SU-DHL-6 (cell line): ENCODE results near the gene SOX6.

Source experiments
- H2AFZ ChIP-seq: fragments of 200-600 bp; sonication (generic); 2 replicates; pipeline ENCODE4 v1.6.1; 2014; ENCODE audit warnings: low read depth, mild to moderate bottlenecking, moderate library complexity, mixed read lengths, antibody characterized with exemption, low read length; ENCODE audit not compliant: severe bottlenecking
- H3F3A ChIP-seq: fragments of 200-600 bp; shearing (Covaris generic); 2 replicates; pipeline ENCODE4 v1.6.0; 2016; ENCODE audit warnings: antibody characterized with exemption, mild to moderate bottlenecking; ENCODE audit not compliant: insufficient read depth
- H3K27ac ChIP-seq: fragments of 200-600 bp; sonication (generic); 2 replicates; pipeline ENCODE4 v1.5.1; 2016; ENCODE audit warnings: low read depth, mild to moderate bottlenecking, low read length, moderate library complexity, mixed read lengths
- H3K27me3 ChIP-seq: fragments of 200-600 bp; sonication (generic), shearing (Covaris generic); 2 replicates; pipeline ENCODE4 v1.6.0; 2014; ENCODE audit warnings: mild to moderate bottlenecking, low read length
- H3K36me3 ChIP-seq: fragments of 200-600 bp; sonication (generic); 2 replicates; pipeline ENCODE4 v1.6.1; 2014; ENCODE audit warnings: mild to moderate bottlenecking, low read length, mixed read lengths
- H3K4me2 ChIP-seq: fragments of 300-600, 200-600 bp; shearing (Covaris generic), sonication (generic); 2 replicates; pipeline ENCODE4 v1.6.0; 2014; ENCODE audit warnings: low read length, low read depth, mild to moderate bottlenecking; ENCODE audit not compliant: poor library complexity, severe bottlenecking
- H3K4me3 ChIP-seq: fragments of 200-600 bp; sonication (generic); 2 replicates; pipeline ENCODE4 v1.5.1; 2014; ENCODE audit warnings: antibody characterized with exemption, low read length, mild to moderate bottlenecking, mixed read lengths; ENCODE audit not compliant: insufficient read depth, poor library complexity, severe bottlenecking
- H3K79me2 ChIP-seq: fragments of 200-600 bp; sonication (generic); 2 replicates; pipeline ENCODE4 v1.6.1; 2014; ENCODE audit warnings: mild to moderate bottlenecking, low read length, moderate library complexity; ENCODE audit not compliant: insufficient read depth
- H3K9ac ChIP-seq: fragments of 200-600 bp; sonication (generic); 2 replicates; pipeline ENCODE4 v1.7.0; 2014; ENCODE audit warnings: mild to moderate bottlenecking, low read length
- H3K9me2 ChIP-seq: fragments of 200-600 bp; sonication (generic); replicated peaks from 2 replicates; pipeline ENCODE4 v1.6.1; 2014; ENCODE audit warnings: low read length; ENCODE audit not compliant: insufficient read depth
- H3K9me3 ChIP-seq: fragments of 200-600 bp; sonication (generic); 2 replicates; pipeline ENCODE4 v1.6.1; 2014; ENCODE audit warnings: low read length, mixed read lengths; ENCODE audit not compliant: insufficient read depth
- H4K20me1 ChIP-seq: fragments of 200-600 bp; sonication (generic); 2 replicates; pipeline ENCODE4 v1.6.1; 2014; ENCODE audit warnings: low read depth, mild to moderate bottlenecking, antibody characterized with exemption, low read length, moderate library complexity, mixed read lengths
- CTCF ChIP-seq: fragments of 200-600 bp; sonication (generic); IDR thresholded peaks from one replicate; pipeline ENCODE4 v1.5.1; 2017; ENCODE audit warnings: antibody characterized with exemption, mild to moderate bottlenecking, low read length, moderate library complexity; ENCODE audit not compliant: insufficient read depth, poor library complexity, severe bottlenecking
- EZH2phosphoT487 ChIP-seq: fragments of 200-600 bp; sonication (generic), shearing (Covaris generic); conservative IDR thresholded peaks from 2 replicates; pipeline ENCODE4 v1.6.1; 2018; ENCODE audit warnings: mild to moderate bottlenecking, antibody characterized with exemption, low read length, moderate library complexity, mixed read lengths

The SOX6 gene

GRCh38 chr11:15967966-15968365 lies 388.4 kb downstream of the SOX6 start:
- Histone ChIP-seq H3K9me2 (no peaks in the 10 kb centered on the region), H3K27me3 (no peaks in the 10 kb centered on the region), H3K79me2 (no peaks in the 10 kb centered on the region), H3F3A (no peaks in the 10 kb centered on the region), H2AFZ (no peak overlapping the region), H3K9me3 (no peaks in the 10 kb centered on the region), H3K27ac (no peak overlapping the region), H3K36me3 (no peaks in the 10 kb centered on the region), H3K4me3 (no peak overlapping the region), H3K9ac (no peak overlapping the region), H3K4me2 (no peak overlapping the region), H4K20me1 (no peaks in the 10 kb centered on the region)
- no peak for TF ChIP-seq CTCF

GRCh38 chr11:15967166-15967565 lies 389.2 kb downstream of the SOX6 start:
- H3K27me3 ChIP-seq, result no peaks in the 10 kb centered on the region
- H3K79me2 ChIP-seq, result no peaks in the 10 kb centered on the region
- no peak overlapping the region for H3K9ac ChIP-seq
- H3K4me2 ChIP-seq, result no peak overlapping the region
- H2AFZ ChIP-seq, result no peak overlapping the region
- H3K4me3 ChIP-seq, result no peak overlapping the region
- TF ChIP-seq CTCF (no peak), EZH2phosphoT487 (no peak)
- no peak overlapping the region for H3K27ac ChIP-seq
- H3F3A ChIP-seq, result no peaks in the 10 kb centered on the region
- H3K9me3 ChIP-seq, result no peaks in the 10 kb centered on the region
- H3K9me2 ChIP-seq, result no peaks in the 10 kb centered on the region
- H3K36me3 ChIP-seq, result no peaks in the 10 kb centered on the region
- H4K20me1 ChIP-seq, result no peaks in the 10 kb centered on the region

DNA sequence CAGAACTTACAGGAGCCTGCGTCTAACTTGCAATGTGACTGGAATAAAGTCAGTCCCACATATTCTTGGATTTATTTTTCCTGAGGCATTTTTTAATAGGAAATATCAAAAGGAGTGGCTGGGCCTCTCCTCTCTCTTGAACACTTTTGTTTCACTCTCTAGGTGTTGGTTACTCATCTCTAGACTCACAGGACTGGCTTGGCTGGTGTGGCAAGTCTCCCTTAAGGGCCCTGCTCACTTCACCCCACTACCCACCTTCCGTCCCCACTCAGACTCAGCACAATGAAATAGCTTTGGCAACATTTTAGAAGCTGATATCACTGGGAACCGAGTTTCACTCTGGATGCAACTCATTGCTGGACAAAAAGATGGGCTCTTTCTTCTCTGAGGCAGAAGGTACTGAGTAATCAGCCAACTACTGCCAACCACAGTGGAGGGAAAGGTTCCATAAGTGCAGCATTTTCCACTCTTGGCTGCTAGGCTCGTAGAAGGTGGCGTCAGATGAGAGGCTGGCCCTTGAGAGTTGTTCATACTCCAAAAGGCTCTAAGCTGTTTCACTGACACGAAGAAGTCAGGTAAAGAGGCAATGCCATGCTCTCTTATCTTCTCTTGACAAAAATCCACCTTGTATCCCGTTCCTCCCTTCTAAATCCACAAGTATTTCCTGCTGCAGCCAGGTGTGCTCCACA lies 390.6 kb downstream of the SOX6 start:
- Histone ChIP-seq H3K4me2 (no peak overlapping the region), H3K9me2 (no peaks in the 10 kb centered on the region), H3K4me3 (no peak overlapping the region), H3F3A (no peaks in the 10 kb centered on the region), H3K79me2 (no peaks in the 10 kb centered on the region), H4K20me1 (no peaks in the 10 kb centered on the region), H2AFZ (no peak overlapping the region), H3K36me3 (no peaks in the 10 kb centered on the region), H3K9ac (no peak overlapping the region), H3K9me3 (no peaks in the 10 kb centered on the region), H3K27ac (no peak overlapping the region), H3K27me3 (no peaks in the 10 kb centered on the region)
- no peak for TF ChIP-seq CTCF
- TF ChIP-seq EZH2phosphoT487, result no peak
